Cardiac fibroblast (primary cell): ENCODE data around the gene RENBP.

Source experiments
- DNase-seq, 2 donors: peaks; one replicate each; pipeline versions ENCODE4 v3.0.0 to v3.0.0-alpha.2; 2010; ENCODE audit warnings: low read depth in 2 of 2
- H3K4me3 ChIP-seq, 2 donors: replicated peaks in 1 of 2; 1 replicate in 1 of 2; 2 replicates in 1 of 2; pipeline ENCODE4 v1.5.1; 2011; ENCODE audit warnings: low read depth in 2 of 2, low read length in 2 of 2, mild to moderate bottlenecking in 2 of 2, moderate library complexity in 1 of 2
- CTCF ChIP-seq: IDR thresholded peaks from one replicate; pipeline ENCODE4 v1.5.1; 2011; ENCODE audit warnings: low read depth, mild to moderate bottlenecking, low read length, inconsistent platforms

Gene RENBP

DNA sequence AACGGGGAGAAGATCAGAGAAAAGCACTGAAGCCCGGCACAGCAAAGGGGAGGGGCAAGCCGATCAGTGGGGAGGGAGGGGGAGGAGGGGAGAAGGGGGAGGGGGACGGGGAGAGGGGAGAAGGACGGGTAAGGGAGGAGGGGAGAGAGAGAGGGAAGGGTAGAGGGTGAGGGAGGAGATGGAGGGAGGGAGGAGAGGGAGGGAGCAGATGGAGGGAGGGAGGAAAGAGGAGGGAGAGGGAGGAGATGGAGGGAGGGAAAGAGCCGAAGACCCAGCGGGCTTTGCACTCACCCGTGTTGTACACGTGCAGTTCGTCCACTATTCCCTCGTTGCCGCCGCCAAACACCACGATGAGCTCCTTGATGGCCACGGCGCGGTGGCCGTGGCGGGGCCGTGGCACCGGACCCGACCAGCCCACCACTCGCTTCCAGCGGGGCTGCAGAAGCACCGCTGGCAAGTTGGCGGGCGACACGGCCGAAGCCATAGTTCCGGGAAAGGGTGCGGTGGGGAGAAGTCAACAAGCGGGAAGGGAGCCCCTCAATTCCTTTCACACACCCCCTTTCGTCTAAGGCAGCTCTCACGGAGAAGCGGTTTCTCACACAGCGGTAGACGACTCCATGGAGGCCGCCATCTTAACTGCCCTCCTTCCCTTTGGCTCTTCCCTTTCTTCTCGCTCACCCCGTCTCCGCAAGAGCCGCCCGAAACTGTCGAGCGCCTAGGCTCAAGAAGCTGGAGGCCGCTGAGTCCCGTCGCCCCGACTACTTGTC lies 26.1 kb upstream of the RENBP start:
- TF ChIP-seq CTCF = no peak
- H3K4me3 ChIP-seq = peak overlapping the region; percentile 80 to 83
- peak; percentile 70 to 79 for DNase-seq

DNA sequence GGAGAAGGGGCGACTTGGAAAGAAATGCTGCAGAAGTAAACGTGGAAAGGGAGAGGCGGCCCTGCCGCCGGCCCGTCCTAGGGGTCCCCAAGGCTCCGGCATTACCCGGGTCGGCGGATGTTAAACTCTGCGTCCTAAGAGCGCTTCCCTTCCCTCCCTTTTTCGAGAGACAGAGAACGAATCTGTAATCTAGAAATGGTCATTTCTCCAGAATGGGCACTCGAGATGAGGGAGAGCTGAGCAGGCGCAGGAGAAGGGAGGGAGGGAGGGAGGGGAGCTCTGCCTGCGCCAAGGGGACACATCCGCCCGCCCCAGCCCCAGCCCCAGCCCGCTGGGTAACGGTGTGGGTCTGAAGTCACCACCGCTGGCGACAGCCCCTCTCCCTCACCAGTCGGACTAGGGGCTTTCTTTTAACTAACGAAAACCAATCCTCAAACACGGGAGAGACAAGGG lies 25.5 kb upstream of the RENBP start:
- peak overlapping the region; percentile 80 to 83 for H3K4me3 ChIP-seq
- peak; percentile 32 to 40 for DNase-seq
- no peak for TF ChIP-seq CTCF

DNA sequence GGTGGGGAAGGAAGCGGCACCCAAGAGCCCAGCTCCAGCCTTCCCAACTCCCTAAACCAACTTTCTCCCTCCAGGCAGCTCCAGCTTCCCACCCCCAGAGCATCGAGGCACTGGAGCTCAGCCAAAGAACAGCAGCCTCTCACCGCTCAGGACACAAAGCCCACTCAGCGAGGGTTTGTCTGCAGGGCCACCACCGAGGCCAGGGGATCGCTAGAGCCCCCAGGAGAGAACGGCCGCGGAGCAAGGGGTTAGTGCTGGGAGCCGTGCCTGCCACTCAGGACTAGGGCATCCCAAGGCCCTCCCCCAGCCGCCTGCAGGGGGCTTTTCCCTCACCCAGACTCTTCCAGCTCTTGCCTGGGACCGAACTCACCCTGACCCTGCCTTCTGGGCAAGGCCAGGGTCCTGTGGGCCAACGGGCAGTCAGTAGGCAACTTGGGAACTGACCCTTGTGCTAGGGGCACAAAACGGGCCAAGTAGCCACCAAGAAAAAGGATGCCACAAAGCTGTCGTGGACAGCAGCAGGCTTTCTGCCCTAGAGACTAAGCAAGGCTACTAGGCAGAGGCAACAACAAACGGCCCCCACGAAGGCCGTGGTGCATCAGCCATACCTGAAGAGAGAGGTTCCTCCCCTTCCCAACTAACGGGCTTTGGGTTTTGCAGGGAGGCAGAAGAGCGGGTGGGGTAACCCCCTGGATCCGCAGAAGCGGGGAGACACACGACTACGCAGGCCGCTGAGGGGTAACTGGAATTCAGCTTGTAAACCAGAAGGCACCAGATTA lies 24.9 kb upstream of the RENBP start:
- TF ChIP-seq CTCF = no peak
- H3K4me3 ChIP-seq = peak overlapping the region; percentile 80 to 83
- DNase-seq = no peak

GRCh38 chrX:153968754-153969124 lies 24.3 kb upstream of the RENBP start:
- peak overlapping the region; percentile 80 to 83 for H3K4me3 ChIP-seq
- DNase-seq = no peak
- no peak for TF ChIP-seq CTCF

- H3K4me3 ChIP-seq = peak overlapping the region in 1 of 2 donors; percentile 80
- no peak for DNase-seq
- TF ChIP-seq CTCF = no peak
Observed at GRCh38 chrX:153968255-153968654, 23.8 kb upstream of the RENBP start.

DNA sequence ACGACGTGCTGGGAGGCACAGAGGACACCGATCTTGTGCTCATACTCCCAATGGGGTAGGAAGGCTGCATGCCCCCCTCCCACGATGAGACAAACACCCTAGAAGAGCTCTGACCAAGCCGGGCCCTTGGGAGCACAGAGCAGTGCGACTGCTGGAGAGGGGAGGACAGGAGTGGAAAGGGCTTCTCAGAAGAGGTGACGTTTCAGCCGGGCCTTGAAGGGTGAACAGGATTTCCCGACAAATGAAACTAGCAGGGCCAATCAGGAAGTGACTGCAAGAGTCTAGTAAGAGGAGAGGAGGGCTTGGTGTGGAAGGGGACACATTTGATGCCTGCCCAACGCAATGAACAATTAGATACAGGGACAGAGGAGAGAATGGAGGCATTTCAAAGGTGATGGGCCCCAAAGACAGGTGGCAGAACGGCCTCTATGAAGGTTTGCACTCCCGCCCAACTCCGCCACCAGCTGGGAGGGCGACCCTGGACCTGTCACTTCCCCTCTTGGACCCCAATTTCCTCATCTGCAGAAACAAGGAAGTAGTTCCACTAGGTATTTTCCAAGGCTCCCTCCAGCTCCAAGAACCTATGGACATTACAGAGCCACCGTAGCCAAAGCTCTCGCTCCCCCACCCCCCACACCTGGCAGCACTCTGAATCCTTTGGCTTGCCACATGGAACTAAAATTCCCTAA lies 23.2 kb upstream of the RENBP start:
- no peak for DNase-seq
- H3K4me3 ChIP-seq = no peak overlapping the region
- no peak for TF ChIP-seq CTCF
